ENCODE results near the gene COMT.
A peak's percentile ranks its signal among the peaks of the same experiment; 100 is the strongest.
"Not testable (repeated sequence)": the region's sequence is repeated elsewhere in the genome, so short reads cannot be mapped to it uniquely, and the experiment has no call there.

Gene COMT

DNA sequence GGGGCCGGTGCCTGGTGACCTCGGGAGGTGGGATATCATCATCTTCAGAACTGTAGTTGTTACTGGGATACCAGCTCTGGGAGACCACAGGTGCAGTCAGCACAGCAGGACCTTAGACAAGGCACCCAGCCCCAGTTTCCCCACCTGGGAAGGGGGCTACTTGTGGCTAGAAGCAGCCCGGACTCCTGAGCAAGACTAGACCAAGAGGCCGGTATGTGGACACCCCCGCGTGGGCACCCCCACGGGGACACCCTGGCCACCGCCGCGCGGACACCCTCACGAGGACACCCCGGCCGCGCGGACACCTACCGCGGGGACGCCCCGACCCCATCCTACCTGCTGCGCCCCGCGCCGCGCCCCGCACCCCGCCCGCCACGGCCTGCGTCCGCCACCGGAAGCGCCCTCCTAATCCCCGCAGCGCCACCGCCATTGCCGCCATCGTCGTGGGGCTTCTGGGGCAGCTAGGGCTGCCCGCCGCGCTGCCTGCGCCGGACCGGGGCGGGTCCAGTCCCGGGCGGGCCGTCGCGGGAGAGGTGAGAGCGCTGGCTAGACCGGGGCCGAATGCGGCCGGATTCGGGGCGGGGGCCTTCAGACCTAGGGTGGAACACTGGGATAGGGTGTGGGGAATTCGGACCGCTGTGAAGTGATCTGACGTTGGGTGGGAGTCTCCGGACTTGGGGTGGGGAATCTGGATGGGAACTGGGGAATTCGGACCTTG, at the start of gene COMT, which contains the start of gene TXNRD2:
Gene COMT, plus strand, starts transcription at position 408 of the 718 bp plus-strand sequence. CDS start 20,755 bp downstream, outside the sequence.
Gene TXNRD2, minus strand, starts transcription at position 454 of the 718 bp plus-strand sequence. Its CDS starts 15 bp downstream, at position 439.
- peak; percentile 57 for DNase-seq (ENCODE audit: low read depth)

DNA sequence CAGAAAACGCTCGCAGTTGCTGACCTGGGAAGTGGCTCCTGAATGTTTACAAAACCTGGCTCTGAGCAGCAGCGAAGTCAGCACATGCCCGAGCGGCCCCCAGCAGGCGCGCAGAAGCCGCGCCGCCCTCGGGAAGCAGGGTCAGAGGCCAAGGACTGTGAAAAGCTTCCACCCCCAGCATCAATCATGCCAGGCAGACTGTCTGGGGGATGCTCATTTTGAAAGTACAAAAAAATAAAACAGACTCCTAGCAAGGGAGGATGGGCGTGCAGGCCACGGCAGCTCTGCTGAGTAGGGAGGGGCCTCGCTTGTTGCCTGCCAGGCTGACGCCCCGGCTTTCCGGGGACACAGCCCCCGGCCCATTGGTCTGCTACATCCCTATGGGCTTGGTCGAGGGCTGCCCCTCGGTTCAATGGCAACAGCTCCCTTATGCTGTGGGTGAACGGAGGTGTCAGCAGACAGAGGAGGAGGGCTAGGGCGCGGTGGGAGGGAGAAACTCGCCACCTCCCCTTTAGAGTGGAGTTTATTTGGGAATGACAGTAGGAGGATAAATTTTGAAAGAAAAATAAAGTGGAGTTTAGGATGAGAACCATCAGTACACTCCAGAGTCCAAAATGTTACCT, 49.2 kb upstream of the COMT start:
- peak; percentile 50 for DNase-seq (ENCODE audit: low read depth)

- DNase-seq (ENCODE audit: low read depth), result no peak
Measured at GRCh38 chr22:19892925-19893324, 48.6 kb upstream of the COMT start.

DNA sequence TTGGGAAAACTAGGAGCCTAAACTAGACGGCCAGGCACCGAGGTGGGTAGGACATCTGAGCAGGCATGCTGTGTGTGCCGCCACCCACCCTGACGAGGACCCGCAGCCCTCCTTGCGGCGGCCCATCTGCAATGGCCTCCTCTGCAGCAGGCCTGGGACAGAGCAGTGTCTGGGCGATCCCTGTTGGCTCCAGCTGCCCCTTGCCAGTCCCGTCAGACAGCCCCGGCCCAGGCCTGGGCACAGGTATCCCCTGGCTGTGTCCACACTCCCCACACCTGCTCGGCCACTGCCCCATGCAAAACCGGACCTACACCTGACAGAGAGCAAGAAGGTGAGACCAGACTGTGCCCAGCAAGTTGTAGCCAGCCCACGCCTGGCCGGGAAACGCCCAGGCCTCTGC, 48.2 kb upstream of the COMT start:
- DNase-seq (ENCODE audit: low read depth), result no peak

GRCh38 chr22:19895160-19895849, 46.3 kb upstream of the COMT start:
- no peak for DNase-seq (ENCODE audit: low read depth)

DNA sequence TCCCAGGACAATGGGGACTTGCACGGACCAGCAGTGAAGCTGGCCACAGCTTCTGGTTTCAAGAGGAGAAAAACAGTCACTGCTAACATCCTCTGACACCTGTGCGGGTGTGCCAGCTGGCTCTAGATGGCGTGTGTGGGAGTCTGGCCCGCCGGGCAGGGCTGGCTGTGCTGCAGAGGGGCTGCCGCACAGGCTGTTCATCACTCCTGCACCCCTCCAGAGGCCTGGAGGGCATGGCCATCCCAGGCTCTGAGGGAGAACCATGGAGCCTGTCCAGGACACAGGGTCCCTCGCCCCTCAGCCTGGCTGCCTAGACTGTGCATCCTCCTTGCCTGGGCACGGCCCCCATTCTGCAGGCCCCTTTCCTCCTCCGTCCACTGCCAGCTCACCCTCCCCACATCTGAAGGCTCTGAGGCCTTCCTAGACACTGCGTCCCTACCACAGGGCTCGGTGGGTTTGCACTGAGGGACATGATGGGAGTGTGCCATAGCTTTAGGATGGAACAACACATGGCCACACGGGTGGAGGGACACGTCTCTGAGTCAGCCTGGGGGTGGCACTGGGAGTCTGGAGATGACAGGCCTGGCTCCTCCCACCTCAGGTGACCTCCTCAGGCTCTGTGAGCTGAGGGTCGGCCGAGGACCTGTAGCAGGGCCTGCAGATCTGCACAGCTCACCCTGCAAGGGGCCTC, 44.8 kb upstream of the COMT start:
- no peak for DNase-seq (ENCODE audit: low read depth)

- DNase-seq (ENCODE audit: low read depth), result no peak
Measured at GRCh38 chr22:19897726-19898125, 43.8 kb upstream of the COMT start.

DNA sequence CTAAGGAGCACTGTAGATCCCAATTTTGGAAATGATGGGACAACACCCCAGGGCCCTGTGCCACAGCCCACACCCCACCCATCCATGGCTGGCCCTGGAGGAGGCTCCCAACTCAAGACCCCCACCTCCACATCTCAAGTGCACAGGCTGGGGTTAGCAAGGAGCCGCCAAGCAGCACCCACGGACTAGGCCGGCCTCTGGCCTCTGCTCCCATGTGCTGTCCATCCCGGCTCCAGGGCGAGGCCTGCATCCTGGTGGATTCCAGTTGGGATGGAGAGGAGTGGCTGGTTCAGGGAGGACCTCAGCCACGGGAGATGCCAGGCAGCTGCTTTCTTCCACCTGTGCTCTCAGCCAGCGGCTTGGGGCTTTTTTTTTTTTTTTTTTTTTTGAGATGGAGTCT, 43.4 kb upstream of the COMT start:
- no peak for DNase-seq (ENCODE audit: low read depth)

DNA sequence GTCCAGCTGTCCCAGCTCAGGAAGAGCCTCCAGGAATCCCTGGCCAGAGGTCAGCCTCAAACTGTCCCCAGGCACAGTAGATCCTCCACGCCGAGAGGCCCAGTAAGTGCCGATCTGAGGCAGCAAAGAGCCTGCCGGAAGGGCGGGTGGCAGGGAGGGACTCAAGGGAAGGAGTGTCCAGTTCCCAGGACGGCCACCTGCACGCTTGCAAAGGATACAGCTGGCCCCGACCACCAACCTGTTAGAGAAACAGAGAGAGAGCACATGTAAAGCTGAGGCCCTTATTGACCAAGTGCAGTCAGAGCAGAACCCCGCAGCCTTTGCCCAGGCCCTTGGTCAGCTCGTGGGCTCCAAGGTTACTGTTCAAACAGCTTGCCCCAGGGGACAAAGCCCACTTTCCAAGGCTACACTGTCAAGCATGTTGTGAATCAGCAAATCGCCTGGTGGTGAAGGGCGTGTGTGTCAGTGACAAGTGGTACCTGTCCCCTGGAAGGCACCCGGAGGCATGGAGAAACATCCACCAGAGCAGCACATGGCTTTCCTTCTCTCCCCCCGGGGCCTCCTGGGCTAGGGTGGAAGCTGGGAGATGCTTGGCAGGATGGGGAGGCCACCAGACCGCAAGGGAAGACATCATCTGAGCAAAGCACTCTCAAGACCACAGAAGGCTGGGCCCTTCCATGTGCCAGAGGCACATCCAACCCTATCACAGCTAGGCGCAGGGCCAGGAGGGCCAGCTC, 42.6 kb upstream of the COMT start:
- no peak for DNase-seq (ENCODE audit: low read depth)

GRCh38 chr22:19900707-19901436, 40.7 kb upstream of the COMT start:
- no peak for DNase-seq (ENCODE audit: low read depth)

DNA sequence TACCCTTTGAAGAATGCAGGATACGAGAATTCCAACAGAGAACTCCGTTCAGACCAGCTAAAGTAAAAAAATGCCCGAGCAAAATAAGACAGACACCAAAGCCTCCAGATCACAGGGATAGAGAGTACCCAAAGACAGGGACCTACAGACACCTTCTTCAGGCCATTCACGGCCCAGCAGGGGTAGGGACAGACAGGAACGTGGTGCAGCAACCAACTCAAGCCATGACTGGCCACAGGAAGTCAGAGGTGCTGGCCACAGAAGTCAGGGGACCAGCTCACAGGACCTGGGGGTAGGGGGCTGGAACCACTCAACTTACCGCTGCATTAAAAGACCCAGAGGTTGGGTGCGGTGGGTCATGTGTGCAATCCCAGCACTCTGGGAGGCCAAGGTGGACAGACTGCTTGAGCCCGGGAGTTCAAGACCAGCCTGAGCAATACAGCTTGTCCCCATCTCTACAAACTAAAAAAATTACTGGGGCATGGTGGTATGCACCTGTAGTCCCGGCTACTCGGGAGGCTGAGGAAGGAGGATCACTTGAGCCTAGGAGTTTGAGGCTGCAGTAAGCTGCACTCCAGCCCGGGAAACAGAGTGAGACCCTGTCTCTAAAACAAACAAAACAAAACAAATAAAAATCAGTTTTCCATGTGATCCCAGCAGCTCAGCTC, 39.9 kb upstream of the COMT start:
- no peak for DNase-seq (ENCODE audit: low read depth)

- DNase-seq (ENCODE audit: low read depth), result no peak
Measured at GRCh38 chr22:19902245-19902715, 39.3 kb upstream of the COMT start.

- no peak for DNase-seq (ENCODE audit: low read depth)
Measured at GRCh38 chr22:19903031-19903430, 38.5 kb upstream of the COMT start.

DNA sequence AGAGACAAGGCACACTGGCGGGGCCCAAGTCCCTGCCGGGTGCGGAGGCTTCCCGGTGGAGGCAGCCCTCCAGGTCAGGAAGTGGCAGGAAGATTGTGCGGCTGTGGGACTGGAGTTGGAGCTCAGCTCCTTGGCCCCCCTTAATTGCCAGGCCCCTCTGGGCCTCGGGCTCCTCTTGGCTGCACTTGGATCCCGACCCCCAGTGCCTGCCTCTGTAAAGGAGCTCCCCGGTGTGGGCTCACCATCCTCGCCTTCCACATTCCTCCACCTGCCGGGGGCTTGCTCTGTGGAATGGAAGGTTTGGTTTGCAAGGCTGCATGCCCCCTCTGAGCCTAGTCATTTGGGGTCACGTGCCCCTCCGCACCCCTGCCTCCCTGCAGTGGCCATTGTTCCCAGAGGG, 38.1 kb upstream of the COMT start:
- no peak for DNase-seq (ENCODE audit: low read depth)

- DNase-seq (ENCODE audit: low read depth), result no peak
Measured at GRCh38 chr22:19904174-19904856, 37.3 kb upstream of the COMT start.

- no peak for DNase-seq (ENCODE audit: low read depth)
Measured at GRCh38 chr22:19904935-19905334, 36.6 kb upstream of the COMT start.

DNA sequence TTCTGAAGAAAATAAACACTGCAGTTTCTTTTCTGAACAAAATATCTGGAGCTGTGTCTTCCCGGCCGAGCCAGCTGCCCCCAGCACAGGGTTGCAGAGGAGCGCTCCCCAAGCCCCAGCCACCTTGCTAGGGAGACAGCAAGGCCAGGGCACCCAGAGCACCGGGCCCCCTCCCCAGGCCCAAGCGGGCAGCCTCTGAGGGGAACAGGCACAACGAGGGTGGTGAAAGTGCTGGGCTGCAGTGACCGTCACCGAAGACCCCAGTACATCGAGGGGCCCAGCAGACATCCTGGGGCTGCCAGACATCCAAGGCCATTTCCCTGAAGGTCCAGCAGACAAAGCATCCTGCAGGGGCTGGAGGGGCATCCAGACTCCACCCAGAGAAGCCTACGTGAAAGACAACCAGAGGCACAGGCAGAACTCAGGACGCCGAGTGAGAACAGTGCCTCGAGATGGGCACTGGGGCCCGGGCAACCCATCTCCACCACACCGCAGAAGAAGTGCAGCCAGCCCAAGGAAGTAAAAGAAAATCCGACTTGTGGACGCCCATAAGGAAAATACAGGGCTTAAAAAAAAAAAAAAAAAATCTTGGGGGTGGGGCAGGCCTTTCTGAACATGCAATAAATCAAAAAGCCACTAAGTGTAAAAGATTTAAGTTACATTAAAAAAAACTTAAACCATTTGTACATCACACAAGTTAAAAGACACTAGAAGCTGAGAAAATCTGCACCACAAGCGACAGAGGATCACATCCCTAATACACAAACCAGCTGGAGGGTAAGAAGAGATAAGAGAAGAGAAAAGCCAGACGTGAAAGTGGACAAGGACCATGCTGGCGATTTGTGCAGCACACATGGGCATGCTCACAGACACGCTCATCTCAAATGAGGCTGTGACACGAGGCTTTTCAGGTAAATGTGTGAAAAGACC, 36.0 kb upstream of the COMT start:
- DNase-seq (ENCODE audit: low read depth), result no peak

GRCh38 chr22:19906864-19907263, 34.7 kb upstream of the COMT start:
- not testable (repeated sequence) for DNase-seq (ENCODE audit: low read depth)

DNA sequence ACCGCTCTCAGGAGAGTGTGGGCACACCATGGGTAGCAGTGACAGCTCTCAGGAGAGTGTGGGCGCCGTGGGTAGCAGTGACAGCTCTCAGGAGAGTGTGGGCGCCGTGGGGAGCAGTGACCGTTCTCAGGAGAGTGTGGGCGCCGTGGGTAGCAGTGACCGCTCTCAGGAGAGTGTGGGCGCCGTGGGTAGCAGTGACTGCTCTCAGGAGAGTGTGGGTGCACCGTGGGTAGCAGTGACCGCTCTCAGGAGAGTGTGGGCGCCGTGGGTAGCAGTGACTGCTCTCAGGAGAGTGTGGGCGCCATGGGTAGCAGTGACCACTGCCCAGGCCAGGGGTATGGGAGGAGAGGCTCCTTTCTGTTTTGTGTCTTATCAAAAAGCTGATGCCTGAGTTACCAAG, 33.7 kb upstream of the COMT start:
- not testable (repeated sequence) for DNase-seq (ENCODE audit: low read depth)

Data from activated T-helper 1 cell treated with Interleukin-2 at 50 U/mL for 16 hours (primary cell).